Measurements from ENCODE around the gene SERPINH1.

DNA sequence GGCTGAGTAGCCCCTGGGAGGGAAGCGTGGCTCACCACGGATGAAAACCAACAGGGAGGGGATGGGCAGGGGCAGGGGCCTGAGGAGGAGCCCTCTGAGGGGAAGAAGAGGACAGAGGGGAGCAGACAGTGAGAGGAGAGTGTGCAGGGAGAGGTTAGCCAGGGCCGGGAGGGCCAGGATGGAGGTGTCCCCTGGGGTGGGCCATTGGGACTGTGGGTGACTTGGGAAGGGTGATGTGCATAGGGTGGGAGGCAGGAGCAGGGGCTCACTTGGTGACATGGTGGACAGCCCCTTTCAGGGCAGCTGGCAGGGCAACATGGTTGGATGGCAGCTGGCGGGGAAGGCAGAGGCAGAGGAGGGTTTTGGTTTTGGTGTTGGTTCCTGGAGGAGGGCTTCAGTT lies 30.7 kb upstream of the SERPINH1 start:
- TF ChIP-seq, protein P1, sequence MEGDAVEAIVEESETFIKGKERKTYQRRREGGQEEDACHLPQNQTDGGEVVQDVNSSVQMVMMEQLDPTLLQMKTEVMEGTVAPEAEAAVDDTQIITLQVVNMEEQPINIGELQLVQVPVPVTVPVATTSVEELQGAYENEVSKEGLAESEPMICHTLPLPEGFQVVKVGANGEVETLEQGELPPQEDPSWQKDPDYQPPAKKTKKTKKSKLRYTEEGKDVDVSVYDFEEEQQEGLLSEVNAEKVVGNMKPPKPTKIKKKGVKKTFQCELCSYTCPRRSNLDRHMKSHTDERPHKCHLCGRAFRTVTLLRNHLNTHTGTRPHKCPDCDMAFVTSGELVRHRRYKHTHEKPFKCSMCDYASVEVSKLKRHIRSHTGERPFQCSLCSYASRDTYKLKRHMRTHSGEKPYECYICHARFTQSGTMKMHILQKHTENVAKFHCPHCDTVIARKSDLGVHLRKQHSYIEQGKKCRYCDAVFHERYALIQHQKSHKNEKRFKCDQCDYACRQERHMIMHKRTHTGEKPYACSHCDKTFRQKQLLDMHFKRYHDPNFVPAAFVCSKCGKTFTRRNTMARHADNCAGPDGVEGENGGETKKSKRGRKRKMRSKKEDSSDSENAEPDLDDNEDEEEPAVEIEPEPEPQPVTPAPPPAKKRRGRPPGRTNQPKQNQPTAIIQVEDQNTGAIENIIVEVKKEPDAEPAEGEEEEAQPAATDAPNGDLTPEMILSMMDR (IDR thresholded peaks at IDR 0.05; ENCODE audit: low read length) = no peak
- TF ChIP-seq EZH2 (optimal IDR thresholded peaks at IDR 0.05; ENCODE audit: low read depth, low read length) = no peak

Data from MM.1S (cell line).